Kidney epithelial cell (primary cell): ENCODE data around the gene TRIM37. TPM values are rescaled to one million over a fixed set of nuclear protein-coding genes. Genes with fewer than 3 reads are reported as not detected.

Source experiments
- DNase-seq: peaks from one replicate; pipeline ENCODE4 v3.0.0-alpha.2; 2010; ENCODE audit warnings: low read depth
- H3K27me3 ChIP-seq: 2 replicates; pipeline ENCODE4 v1.6.0; 2011; ENCODE audit warnings: low read length; ENCODE audit not compliant: control insufficient read depth, insufficient read depth
- H3K36me3 ChIP-seq: 2 replicates; pipeline ENCODE4 v1.5.1; 2011; ENCODE audit warnings: low read length; ENCODE audit not compliant: control insufficient read depth, insufficient read depth
- H3K4me3 ChIP-seq: 2 replicates; pipeline ENCODE4 v1.5.1; 2011; ENCODE audit warnings: low read depth, mild to moderate bottlenecking, control low read depth, low read length
- total RNA-seq: library from RNA; depleted of rRNA; stranded (reverse); fragments of >200 nt; gene quantifications from 2 replicates; pipeline ENCODE4 v1.2.3, GENCODE V29; 2015
- TF ChIP-seq, protein P1 (sequence below): IDR thresholded peaks from 2 replicates; pipeline ENCODE4 v1.5.1; 2011; ENCODE audit warnings: mild to moderate bottlenecking, moderate library complexity, low read length, control low read depth, inconsistent platforms; ENCODE audit not compliant: insufficient read depth, poor library complexity, severe bottlenecking

Gene TRIM37
- 27.0 and 30.2 TPM in 2 replicates for total RNA-seq

- H3K4me3 ChIP-seq = peak within 1 kb of the TSS; percentile 89
- no peaks in the 10 kb centered on the region for H3K27me3 ChIP-seq
- DNase-seq = peak; percentile 91
- TF ChIP-seq, protein P1, sequence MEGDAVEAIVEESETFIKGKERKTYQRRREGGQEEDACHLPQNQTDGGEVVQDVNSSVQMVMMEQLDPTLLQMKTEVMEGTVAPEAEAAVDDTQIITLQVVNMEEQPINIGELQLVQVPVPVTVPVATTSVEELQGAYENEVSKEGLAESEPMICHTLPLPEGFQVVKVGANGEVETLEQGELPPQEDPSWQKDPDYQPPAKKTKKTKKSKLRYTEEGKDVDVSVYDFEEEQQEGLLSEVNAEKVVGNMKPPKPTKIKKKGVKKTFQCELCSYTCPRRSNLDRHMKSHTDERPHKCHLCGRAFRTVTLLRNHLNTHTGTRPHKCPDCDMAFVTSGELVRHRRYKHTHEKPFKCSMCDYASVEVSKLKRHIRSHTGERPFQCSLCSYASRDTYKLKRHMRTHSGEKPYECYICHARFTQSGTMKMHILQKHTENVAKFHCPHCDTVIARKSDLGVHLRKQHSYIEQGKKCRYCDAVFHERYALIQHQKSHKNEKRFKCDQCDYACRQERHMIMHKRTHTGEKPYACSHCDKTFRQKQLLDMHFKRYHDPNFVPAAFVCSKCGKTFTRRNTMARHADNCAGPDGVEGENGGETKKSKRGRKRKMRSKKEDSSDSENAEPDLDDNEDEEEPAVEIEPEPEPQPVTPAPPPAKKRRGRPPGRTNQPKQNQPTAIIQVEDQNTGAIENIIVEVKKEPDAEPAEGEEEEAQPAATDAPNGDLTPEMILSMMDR = no peak
- no peaks in the 10 kb centered on the region for H3K36me3 ChIP-seq
Measured at GRCh38 chr17:59106463-59107305, at the start of gene TRIM37. TSS of gene TRIM37 (minus strand) at chr17:59106880. CDS start at chr17:59106461, 419 bp downstream.

- peak; percentile 100 for DNase-seq
- TF ChIP-seq, protein P1 = no peak
- Histone ChIP-seq H3K27me3 (no peaks in the 10 kb centered on the region), H3K36me3 (no peaks in the 10 kb centered on the region), H3K4me3 (peak within 1 kb of the TSS; percentile 64)
Measured at GRCh38 chr17:59155439-59156177, 48.9 kb upstream of the TRIM37 start, which contains the start of gene PRR11. TSS of gene PRR11 (plus strand) at chr17:59155746. CDS start at chr17:59169753, 14,007 bp downstream.

DNA sequence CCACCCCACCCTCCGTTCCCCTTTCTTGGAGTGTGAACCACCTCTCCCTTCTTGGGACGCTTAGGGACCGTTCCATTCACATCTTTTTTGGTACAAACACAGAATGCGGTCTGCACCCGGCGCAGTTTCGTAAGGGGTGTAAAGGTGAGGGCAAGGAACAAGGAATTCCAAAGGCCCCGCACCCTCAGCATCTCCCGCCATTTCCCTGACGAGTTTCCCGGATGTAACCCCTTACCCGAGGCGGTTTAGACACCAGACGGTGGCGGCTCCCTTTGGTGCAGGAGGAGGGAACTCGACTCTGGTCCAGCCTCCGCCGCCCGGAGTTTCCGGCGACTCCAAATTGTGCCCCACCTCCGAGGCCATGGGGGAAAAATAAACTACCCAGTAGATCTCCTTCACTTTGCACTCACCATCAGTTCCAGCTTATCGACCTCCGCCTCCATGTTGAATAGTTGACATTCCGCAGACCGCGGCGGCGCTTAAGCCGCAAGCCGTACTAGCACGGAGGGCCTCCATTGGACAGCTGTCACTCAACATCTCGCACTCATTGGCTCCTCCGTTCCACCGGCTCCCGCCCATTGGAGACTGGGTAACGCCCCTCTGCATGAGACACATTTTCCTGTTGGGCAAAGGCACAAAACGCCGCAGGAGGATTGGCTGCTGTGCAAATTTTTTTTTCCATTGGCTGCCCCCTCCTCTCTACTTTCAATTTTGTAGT lies 48.2 kb upstream of the TRIM37 start, which contains the start of gene SKA2:
Gene SKA2 (minus strand): TSS at position 466 of the 718 bp plus-strand sequence. CDS start 23 bp downstream, at position 443.
- DNase-seq = no peak
- Histone ChIP-seq H3K27me3 (no peaks in the 10 kb centered on the region), H3K36me3 (no peaks in the 10 kb centered on the region), H3K4me3 (peak within 1 kb of the TSS; percentile 64)
- TF ChIP-seq, protein P1 = no peak

- Histone ChIP-seq H3K27me3 (no peaks in the 10 kb centered on the region), H3K4me3 (peak overlapping the region; percentile 64), H3K36me3 (no peaks in the 10 kb centered on the region)
- no peak for DNase-seq
- TF ChIP-seq, protein P1 = no peak
Measured at GRCh38 chr17:59154292-59154720, 47.6 kb upstream of the TRIM37 start.

GRCh38 chr17:59152925-59153324 lies 46.2 kb upstream of the TRIM37 start:
- Histone ChIP-seq H3K4me3 (peak overlapping the region; percentile 64), H3K27me3 (no peaks in the 10 kb centered on the region), H3K36me3 (no peaks in the 10 kb centered on the region)
- TF ChIP-seq, protein P1 = no peak
- DNase-seq = no peak
